Trophoblast cell (in vitro differentiated cells and primary cell): ENCODE data around the gene CACNA1C.

ENCODE experiments used
- DNase-seq, 2 donors: peaks; one replicate each; pipeline ENCODE4 v3.0.0-alpha.2; 2016
- H2AFZ ChIP-seq: 2 replicates; pipeline ENCODE4 v1.6.1; 2013; ENCODE audit warnings: low read length, moderate library complexity, mild to moderate bottlenecking; ENCODE audit not compliant: insufficient read depth, poor library complexity
- H2AK5ac ChIP-seq: 2 replicates; pipeline ENCODE4 v1.6.1; 2013; ENCODE audit warnings: mild to moderate bottlenecking, low read length
- H2BK120ac ChIP-seq: 2 replicates; pipeline ENCODE4 v1.6.1; 2013; ENCODE audit warnings: low read length, mild to moderate bottlenecking, moderate library complexity; ENCODE audit not compliant: insufficient read depth, poor library complexity
- H2BK12ac ChIP-seq: 2 replicates; pipeline ENCODE4 v1.6.1; 2013; ENCODE audit warnings: mild to moderate bottlenecking, low read length, moderate library complexity
- H2BK5ac ChIP-seq: 2 replicates; pipeline ENCODE4 v1.6.1; 2013; ENCODE audit warnings: low read length, low read depth, moderate library complexity, mild to moderate bottlenecking; ENCODE audit not compliant: poor library complexity
- H3K14ac ChIP-seq: 2 replicates; pipeline ENCODE4 v1.6.1; 2013; ENCODE audit warnings: mild to moderate bottlenecking, low read length
- H3K18ac ChIP-seq: 2 replicates; pipeline ENCODE4 v1.6.1; 2013; ENCODE audit warnings: mild to moderate bottlenecking, low read length
- H3K23ac ChIP-seq: 2 replicates; pipeline ENCODE4 v1.6.1; 2013; ENCODE audit warnings: low read length
- H3K27ac ChIP-seq: 2 replicates; pipeline ENCODE4 v1.5.1; 2013; ENCODE audit warnings: low read depth, mild to moderate bottlenecking, inconsistent platforms, low read length, moderate library complexity
- H3K27me3 ChIP-seq: 2 replicates; pipeline ENCODE4 v1.6.1; 2013; ENCODE audit warnings: inconsistent platforms, mild to moderate bottlenecking, low read length, moderate library complexity; ENCODE audit not compliant: insufficient read depth
- H3K36me3 ChIP-seq, 2 experiments: 1 replicate in 1 of 2; 2 replicates in 1 of 2; pipeline ENCODE4 v1.6.1; 2013; ENCODE audit warnings: low read length in 2 of 2, mild to moderate bottlenecking in 2 of 2, moderate library complexity in 1 of 2; ENCODE audit not compliant: insufficient read depth in 2 of 2, control insufficient read depth in 1 of 2
- H3K4ac ChIP-seq: 2 replicates; pipeline ENCODE4 v1.6.1; 2013; ENCODE audit warnings: low read depth, mild to moderate bottlenecking, low read length, moderate library complexity
- H3K4me1 ChIP-seq, 2 experiments: 1 replicate in 1 of 2; 2 replicates in 1 of 2; pipeline ENCODE4 v1.6.1; 2013; ENCODE audit warnings: low read length in 2 of 2, mild to moderate bottlenecking in 2 of 2, moderate library complexity in 1 of 2; ENCODE audit not compliant: insufficient read depth in 2 of 2, control insufficient read depth in 1 of 2
- H3K4me2 ChIP-seq: 2 replicates; pipeline ENCODE4 v1.6.1; 2013; ENCODE audit warnings: inconsistent platforms, mild to moderate bottlenecking, low read length, moderate library complexity
- H3K4me3 ChIP-seq: 2 replicates; pipeline ENCODE4 v1.5.1; 2013; ENCODE audit warnings: mild to moderate bottlenecking, low read depth, low read length, inconsistent platforms
- H3K79me1 ChIP-seq: one replicate; pipeline ENCODE4 v1.6.1; 2013; ENCODE audit warnings: low read length
- H3K79me2 ChIP-seq: 2 replicates; pipeline ENCODE4 v1.6.1; 2013; ENCODE audit warnings: low read length, mild to moderate bottlenecking; ENCODE audit not compliant: control insufficient read depth, insufficient read depth, poor library complexity
- H3K9ac ChIP-seq: 2 replicates; pipeline ENCODE4 v1.6.1; 2013; ENCODE audit warnings: mild to moderate bottlenecking, low read length
- H3K9me3 ChIP-seq: 2 replicates; pipeline ENCODE4 v1.6.1; 2013; ENCODE audit warnings: low read depth, mild to moderate bottlenecking, control low read depth, inconsistent platforms, low read length; ENCODE audit not compliant: insufficient read depth
- H4K12ac ChIP-seq: 2 replicates; pipeline ENCODE4 v1.6.1; 2013; ENCODE audit warnings: low read depth, mild to moderate bottlenecking, low read length, moderate library complexity
- H4K8ac ChIP-seq: 2 replicates; pipeline ENCODE4 v1.6.1; 2013; ENCODE audit warnings: low read depth, mild to moderate bottlenecking, low read length, moderate library complexity
- H4K91ac ChIP-seq: one replicate; pipeline ENCODE4 v1.6.1; 2013; ENCODE audit warnings: low read depth, mild to moderate bottlenecking, low read length, moderate library complexity
- WGBS: extraction: QIAGEN DNeasy Blood & Tissue Kit; methylation state at CpG from one replicate; pipeline ENCODE4 v1.1.7; 2013; ENCODE audit warnings: missing lambda C conversion rate; ENCODE audit not compliant: insufficient read length, insufficient coverage; ENCODE audit errors: extremely low coverage; 5-methylcytosine and 5-hydroxymethylcytosine counted together

Gene CACNA1C

DNA sequence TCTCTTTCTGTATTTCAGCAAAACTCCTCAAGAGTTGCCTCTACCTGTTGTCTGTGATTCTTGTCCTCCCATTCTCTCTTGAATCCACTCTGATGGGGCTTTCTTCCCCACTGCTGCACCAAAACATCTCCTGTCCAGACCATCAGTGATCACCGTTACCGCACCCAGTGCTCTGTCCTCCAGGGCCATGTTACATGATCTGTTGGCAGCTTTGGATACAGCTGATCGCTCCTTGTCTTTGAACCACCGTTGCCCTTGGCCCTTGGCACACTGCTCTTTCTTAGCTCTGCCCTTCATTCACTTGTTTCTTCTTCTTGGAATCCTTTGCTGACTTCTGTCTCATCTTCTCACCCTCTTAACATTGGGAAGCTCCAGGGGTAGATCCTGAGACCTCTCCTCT is 408.3 kb downstream of the CACNA1C start:
- Histone ChIP-seq H3K9ac (no peak overlapping the region), H2BK12ac (no peak overlapping the region), H3K23ac (peak overlapping the region; percentile 70), H3K4ac (no peak overlapping the region), H3K14ac (no peak overlapping the region), H3K79me1 (no peaks in the 10 kb centered on the region), H3K9me3 (no peaks in the 10 kb centered on the region), H4K8ac (no peak overlapping the region), H3K79me2 (no peaks in the 10 kb centered on the region), H2BK120ac (no peak overlapping the region), H2BK5ac (no peak overlapping the region), H3K27ac (no peak overlapping the region), H3K4me3 (no peak overlapping the region), H2AK5ac (no peak overlapping the region), H3K18ac (no peak overlapping the region), H3K27me3 (no peaks in the 10 kb centered on the region), H3K4me1 (no peaks in the 10 kb centered on the region), H3K4me2 (no peak overlapping the region), H3K36me3 (no peaks in the 10 kb centered on the region), H4K91ac (no peak overlapping the region), H2AFZ (no peak overlapping the region), H4K12ac (no peak overlapping the region)
- no peak for DNase-seq
- WGBS, result no CpG with 5 or more reads among the region's 4 CpGs

DNA sequence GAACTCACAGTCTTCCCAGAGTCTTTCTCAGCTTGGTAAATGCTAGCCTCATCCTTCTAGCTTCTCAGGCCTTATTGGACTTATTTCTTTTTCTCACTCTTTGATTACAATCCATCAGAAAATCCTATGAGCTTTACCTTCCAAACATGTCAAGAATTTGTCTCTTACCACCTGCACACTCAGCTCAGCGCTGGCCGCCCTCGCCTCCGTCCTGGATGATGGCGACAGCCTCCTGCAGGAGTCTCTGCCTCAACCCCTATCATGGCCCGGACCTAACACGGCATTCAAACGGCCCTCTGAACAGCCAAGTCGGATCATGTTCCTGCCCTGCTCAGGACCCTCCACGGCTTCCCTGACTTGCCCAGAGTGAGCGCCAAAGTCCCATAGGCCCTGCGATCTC is 408.9 kb downstream of the CACNA1C start:
- no peak overlapping the region for H2AK5ac ChIP-seq
- no peak overlapping the region for H2AFZ ChIP-seq
- H3K9ac ChIP-seq, result no peak overlapping the region
- no peak overlapping the region for H3K4me3 ChIP-seq
- no peak for DNase-seq
- H4K8ac ChIP-seq, result no peak overlapping the region
- no peak overlapping the region for H3K14ac ChIP-seq
- H3K23ac ChIP-seq, result no peak overlapping the region
- H3K27ac ChIP-seq, result no peak overlapping the region
- no peak overlapping the region for H3K4me2 ChIP-seq
- H3K18ac ChIP-seq, result no peak overlapping the region
- no peaks in the 10 kb centered on the region for H3K9me3 ChIP-seq
- no peak overlapping the region for H4K12ac ChIP-seq
- H3K79me2 ChIP-seq, result no peaks in the 10 kb centered on the region
- no peaks in the 10 kb centered on the region for H3K36me3 ChIP-seq
- H3K4me1 ChIP-seq, result no peaks in the 10 kb centered on the region
- H3K4ac ChIP-seq, result no peak overlapping the region
- WGBS, result no CpG with 5 or more reads among the region's 12 CpGs
- no peaks in the 10 kb centered on the region for H3K79me1 ChIP-seq
- no peak overlapping the region for H4K91ac ChIP-seq
- H3K27me3 ChIP-seq, result no peaks in the 10 kb centered on the region
- H2BK120ac ChIP-seq, result no peak overlapping the region
- H2BK12ac ChIP-seq, result no peak overlapping the region
- H2BK5ac ChIP-seq, result no peak overlapping the region

DNA sequence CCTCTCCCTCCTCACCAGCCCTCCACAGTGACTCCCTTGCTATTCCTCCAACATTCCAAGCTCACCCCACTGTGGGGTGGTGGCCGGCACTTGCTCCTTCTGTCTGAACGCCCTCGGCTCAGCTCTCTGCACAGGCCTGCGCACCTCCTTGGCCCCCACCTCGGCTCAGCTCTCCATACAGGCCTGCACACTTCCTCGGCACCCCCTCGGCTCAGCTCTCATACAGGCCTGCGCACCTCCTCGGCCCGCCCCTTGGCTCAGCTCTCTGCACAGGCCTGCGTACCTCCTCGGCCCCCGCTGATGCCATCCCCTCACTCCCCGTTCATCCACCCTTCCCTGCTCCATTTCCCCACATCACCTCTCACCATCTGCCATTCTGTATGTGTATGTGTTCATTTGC is 409.3 kb downstream of the CACNA1C start:
- H3K4me1 ChIP-seq, result no peaks in the 10 kb centered on the region
- no peaks in the 10 kb centered on the region for H3K79me1 ChIP-seq
- no peak for DNase-seq
- no peaks in the 10 kb centered on the region for H3K36me3 ChIP-seq
- H3K23ac ChIP-seq, result no peak overlapping the region
- no peak overlapping the region for H2BK5ac ChIP-seq
- H2AK5ac ChIP-seq, result no peak overlapping the region
- H3K14ac ChIP-seq, result no peak overlapping the region
- no peak overlapping the region for H2AFZ ChIP-seq
- no peak overlapping the region for H4K8ac ChIP-seq
- H3K9ac ChIP-seq, result no peak overlapping the region
- no peak overlapping the region for H2BK12ac ChIP-seq
- no peaks in the 10 kb centered on the region for H3K9me3 ChIP-seq
- H3K18ac ChIP-seq, result no peak overlapping the region
- no peak overlapping the region for H3K27ac ChIP-seq
- no CpG with 5 or more reads among the region's 14 CpGs for WGBS
- H3K79me2 ChIP-seq, result no peaks in the 10 kb centered on the region
- no peak overlapping the region for H3K4me3 ChIP-seq
- no peak overlapping the region for H3K4ac ChIP-seq
- no peak overlapping the region for H4K12ac ChIP-seq
- no peak overlapping the region for H4K91ac ChIP-seq
- no peak overlapping the region for H2BK120ac ChIP-seq
- H3K4me2 ChIP-seq, result no peak overlapping the region
- no peaks in the 10 kb centered on the region for H3K27me3 ChIP-seq

DNA sequence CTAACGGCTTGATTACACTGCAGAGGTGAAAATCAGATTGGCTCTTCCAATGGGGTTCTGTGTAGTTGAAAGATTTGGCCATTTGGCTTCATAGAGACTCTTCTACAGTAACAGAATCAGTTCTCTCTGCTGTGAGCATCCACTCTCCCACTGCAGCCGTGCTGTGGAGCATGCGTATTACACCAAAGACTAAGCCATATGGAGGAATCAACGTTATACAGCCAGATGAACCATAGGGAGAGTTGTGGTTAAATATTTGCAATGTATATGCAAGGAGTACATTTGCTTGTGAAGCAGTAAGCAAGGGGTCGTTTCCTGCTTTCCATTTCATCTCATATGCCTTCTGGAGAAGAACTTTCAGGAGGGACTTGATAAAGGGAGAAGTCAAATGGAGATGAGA is 410.9 kb downstream of the CACNA1C start:
- Histone ChIP-seq H3K27me3 (no peaks in the 10 kb centered on the region), H3K79me2 (no peaks in the 10 kb centered on the region), H3K9me3 (no peaks in the 10 kb centered on the region), H3K4me3 (no peak overlapping the region), H2BK12ac (no peak overlapping the region), H2BK5ac (no peak overlapping the region), H3K4ac (no peak overlapping the region), H3K14ac (no peak overlapping the region), H4K91ac (no peak overlapping the region), H3K9ac (no peak overlapping the region), H4K8ac (no peak overlapping the region), H3K79me1 (no peaks in the 10 kb centered on the region), H3K36me3 (no peaks in the 10 kb centered on the region), H3K23ac (no peak overlapping the region), H3K27ac (no peak overlapping the region), H2BK120ac (no peak overlapping the region), H4K12ac (no peak overlapping the region), H3K4me2 (no peak overlapping the region), H3K18ac (no peak overlapping the region), H2AFZ (no peak overlapping the region), H3K4me1 (no peaks in the 10 kb centered on the region), H2AK5ac (no peak overlapping the region)
- no CpG with 5 or more reads among the region's 5 CpGs for WGBS
- no peak for DNase-seq
